Measurements from ENCODE around the gene MYO1H. TPM values are rescaled to one million over a fixed set of nuclear protein-coding genes. Genes with fewer than 3 reads are reported as not detected.

MYO1H gene
- total and polyA plus RNA-seq, 4 donors, result 0.06 to 0.15 (median 0.09) TPM; not detected in 1

DNA sequence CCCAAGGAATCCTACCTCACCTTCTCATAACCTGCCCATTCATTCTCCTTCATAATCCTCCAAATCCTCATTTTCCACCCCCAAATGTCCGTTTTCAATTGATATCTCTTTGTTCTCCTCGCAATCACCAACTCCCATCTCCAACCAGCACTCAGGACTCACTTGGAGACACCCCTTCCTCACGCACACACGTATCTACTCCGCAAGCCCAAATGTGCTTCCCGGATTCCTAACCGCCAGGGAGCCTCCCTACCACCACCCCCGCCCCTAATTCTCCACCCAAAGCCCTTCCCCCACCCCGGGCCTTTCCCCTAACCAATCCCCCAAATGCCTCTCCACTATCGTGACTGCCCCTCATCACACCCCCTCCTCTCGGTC lies 129.1 kb downstream of the MYO1H start:
- no peak for DNase-seq
- no peaks in the 10 kb centered on the region for H3K9me3 ChIP-seq (ENCODE audit: control insufficient read depth in 4 of 4, insufficient read depth in 3 of 4, low read length in 3 of 4)
- peak overlapping the region; percentile 86 for H3K4me3 ChIP-seq
- no peaks in the 10 kb centered on the region for H3K27me3 ChIP-seq (ENCODE audit: control insufficient read depth in 3 of 3, insufficient read depth in 3 of 3, low read length in 2 of 3)
- TF ChIP-seq, protein P1, sequence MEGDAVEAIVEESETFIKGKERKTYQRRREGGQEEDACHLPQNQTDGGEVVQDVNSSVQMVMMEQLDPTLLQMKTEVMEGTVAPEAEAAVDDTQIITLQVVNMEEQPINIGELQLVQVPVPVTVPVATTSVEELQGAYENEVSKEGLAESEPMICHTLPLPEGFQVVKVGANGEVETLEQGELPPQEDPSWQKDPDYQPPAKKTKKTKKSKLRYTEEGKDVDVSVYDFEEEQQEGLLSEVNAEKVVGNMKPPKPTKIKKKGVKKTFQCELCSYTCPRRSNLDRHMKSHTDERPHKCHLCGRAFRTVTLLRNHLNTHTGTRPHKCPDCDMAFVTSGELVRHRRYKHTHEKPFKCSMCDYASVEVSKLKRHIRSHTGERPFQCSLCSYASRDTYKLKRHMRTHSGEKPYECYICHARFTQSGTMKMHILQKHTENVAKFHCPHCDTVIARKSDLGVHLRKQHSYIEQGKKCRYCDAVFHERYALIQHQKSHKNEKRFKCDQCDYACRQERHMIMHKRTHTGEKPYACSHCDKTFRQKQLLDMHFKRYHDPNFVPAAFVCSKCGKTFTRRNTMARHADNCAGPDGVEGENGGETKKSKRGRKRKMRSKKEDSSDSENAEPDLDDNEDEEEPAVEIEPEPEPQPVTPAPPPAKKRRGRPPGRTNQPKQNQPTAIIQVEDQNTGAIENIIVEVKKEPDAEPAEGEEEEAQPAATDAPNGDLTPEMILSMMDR (IDR thresholded peaks at IDR 0.05; ENCODE audit: control extremely low read depth, extremely low read depth), result no peak
- ATAC-seq (ENCODE audit: insufficient read depth, low FRiP score), result no peak
- H3K4me1 ChIP-seq (ENCODE audit: control insufficient read depth in 5 of 5, insufficient read depth in 5 of 5, low read length in 5 of 5), result peaks cover 8 to 28% (median 13%) of the 10 kb centered on the region in 5 donors
- H3K27ac ChIP-seq (ENCODE audit: low read depth in 1 of 2, low read length in 1 of 2), result peak overlapping the region; percentile 97
- H3K36me3 ChIP-seq (ENCODE audit: control insufficient read depth in 4 of 4, insufficient read depth in 4 of 4, low read length in 4 of 4), result peaks cover 0 to 3% (median 1%) of the 10 kb centered on the region in 4 donors
- peak overlapping the region; percentile 63 to 92 for H3K9ac ChIP-seq (ENCODE audit: insufficient read depth in 1 of 2, low read length in 2 of 2)
- WGBS, 2 donors, result 1 to 2% methylated on average over 11 of the region's 11 CpGs

DNA sequence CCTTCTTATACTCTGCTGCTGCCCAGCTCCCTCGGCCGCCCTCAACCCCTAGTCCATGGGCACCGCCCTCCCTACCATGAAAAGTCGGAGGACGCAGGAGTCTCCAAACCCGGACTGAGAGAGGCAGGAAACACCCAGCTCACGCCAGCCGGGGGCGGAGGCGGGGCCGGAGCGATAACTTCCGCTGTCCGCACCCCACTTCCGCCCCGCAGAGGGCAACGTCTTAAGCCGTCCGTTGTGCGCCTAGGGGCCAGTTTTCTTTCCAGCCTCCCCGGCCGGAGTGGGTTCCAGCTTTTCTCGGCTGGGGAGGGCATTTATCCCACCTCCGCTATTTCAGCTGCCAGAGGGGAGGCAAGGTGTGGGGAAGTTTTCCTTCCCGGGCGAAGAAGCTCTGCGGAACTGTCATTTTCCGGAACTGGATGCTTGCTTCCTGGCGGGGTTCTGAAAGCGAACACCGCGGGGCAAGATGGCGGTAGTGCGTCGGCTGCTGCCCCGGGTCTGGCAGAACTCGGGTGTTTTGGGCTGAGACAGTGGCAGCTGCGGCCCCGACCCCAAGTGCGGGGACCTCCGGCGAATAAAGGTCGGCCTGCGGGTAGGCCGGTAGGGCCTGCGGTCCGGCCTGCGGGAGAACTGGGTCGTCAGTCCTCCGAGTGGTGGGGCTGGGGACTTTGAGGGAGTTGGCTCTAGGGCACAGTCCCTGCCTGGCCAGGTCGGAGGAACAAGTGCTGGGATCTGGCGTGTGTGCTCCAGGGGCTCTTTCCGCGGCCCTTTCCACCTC lies 129.7 kb downstream of the MYO1H start, which contains the start of the genes KCTD10 and UBE3B:
TSS of gene KCTD10 (minus strand) at position 116 of the 778 bp plus-strand sequence. CDS start at position 78, 38 bp downstream.
TSS of gene UBE3B (plus strand) at position 450 of the 778 bp plus-strand sequence. CDS start 5,918 bp downstream, outside the sequence.
- H3K4me3 ChIP-seq, result peak within 1 kb of the TSS; percentile 86
- WGBS, 2 donors, result 0% methylated on average over 54 of the region's 54 CpGs
- H3K9me3 ChIP-seq (ENCODE audit: control insufficient read depth in 4 of 4, insufficient read depth in 3 of 4, low read length in 3 of 4), result no peaks in the 10 kb centered on the region
- TF ChIP-seq, protein P1 (IDR thresholded peaks at IDR 0.05; ENCODE audit: control extremely low read depth, extremely low read depth), result no peak
- DNase-seq (peak; percentile 92 to 95 (median 94)), ATAC-seq (ENCODE audit: insufficient read depth, low FRiP score) (peak; percentile 98)
- H3K27me3 ChIP-seq (ENCODE audit: control insufficient read depth in 3 of 3, insufficient read depth in 3 of 3, low read length in 2 of 3), result no peaks in the 10 kb centered on the region
- peak within 1 kb of the TSS; percentile 63 to 98 for H3K9ac ChIP-seq (ENCODE audit: insufficient read depth in 1 of 2, low read length in 2 of 2)
- H3K4me1 ChIP-seq (ENCODE audit: control insufficient read depth in 5 of 5, insufficient read depth in 5 of 5, low read length in 5 of 5), result peaks cover 8 to 28% (median 13%) of the 10 kb centered on the region in 5 donors
- peaks cover 0 to 3% (median 1%) of the 10 kb centered on the region in 4 donors for H3K36me3 ChIP-seq (ENCODE audit: control insufficient read depth in 4 of 4, insufficient read depth in 4 of 4, low read length in 4 of 4)
- H3K27ac ChIP-seq (ENCODE audit: low read depth in 1 of 2, low read length in 1 of 2), result peak within 1 kb of the TSS; percentile 97

DNA sequence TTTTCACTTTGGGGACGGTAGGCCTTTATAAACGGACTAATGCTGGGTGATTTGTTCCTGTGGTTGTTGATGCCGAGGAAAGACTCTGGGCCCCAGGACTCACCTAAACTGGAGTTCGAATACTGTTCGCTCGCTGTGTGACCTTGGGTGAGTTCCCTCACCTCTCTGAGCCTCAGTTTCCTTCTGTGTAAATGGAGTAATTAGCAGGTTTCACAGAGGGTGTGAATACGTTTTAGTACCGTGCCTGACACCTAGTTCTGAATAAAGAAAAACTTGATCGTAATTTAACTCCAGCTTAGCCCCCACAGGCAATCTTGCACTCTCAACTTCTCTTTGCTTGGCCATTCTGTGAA lies 130.2 kb downstream of the MYO1H start:
- Histone ChIP-seq H3K4me1 (ENCODE audit: control insufficient read depth in 5 of 5, insufficient read depth in 5 of 5, low read length in 5 of 5) (peaks cover 8 to 28% (median 13%) of the 10 kb centered on the region in 5 donors), H3K9me3 (ENCODE audit: control insufficient read depth in 4 of 4, insufficient read depth in 3 of 4, low read length in 3 of 4) (no peaks in the 10 kb centered on the region), H3K27ac (ENCODE audit: low read depth in 1 of 2, low read length in 1 of 2) (peak overlapping the region; percentile 97), H3K36me3 (ENCODE audit: control insufficient read depth in 4 of 4, insufficient read depth in 4 of 4, low read length in 4 of 4) (peaks cover 0 to 3% (median under 1%) of the 10 kb centered on the region in 4 donors), H3K27me3 (ENCODE audit: control insufficient read depth in 3 of 3, insufficient read depth in 3 of 3, low read length in 2 of 3) (no peaks in the 10 kb centered on the region), H3K4me3 (peak overlapping the region; percentile 86), H3K9ac (ENCODE audit: insufficient read depth in 1 of 2, low read length in 2 of 2) (peak overlapping the region; percentile 63 to 98)
- ATAC-seq (ENCODE audit: insufficient read depth, low FRiP score) (no peak), DNase-seq (no peak)
- TF ChIP-seq, protein P1 (IDR thresholded peaks at IDR 0.05; ENCODE audit: control extremely low read depth, extremely low read depth), result no peak
- 3 to 4% methylated on average over 9 of the region's 9 CpGs for WGBS, 2 donors
